Inferior parietal cortex (tissue), 1 donor: Measurements from ENCODE around the gene ADAMTSL2.

Source experiments
- DNase-seq: peaks from one replicate; pipeline ENCODE4 v3.0.0-alpha.2; 2016; ENCODE audit errors: extremely low spot score

The ADAMTSL2 gene

DNA sequence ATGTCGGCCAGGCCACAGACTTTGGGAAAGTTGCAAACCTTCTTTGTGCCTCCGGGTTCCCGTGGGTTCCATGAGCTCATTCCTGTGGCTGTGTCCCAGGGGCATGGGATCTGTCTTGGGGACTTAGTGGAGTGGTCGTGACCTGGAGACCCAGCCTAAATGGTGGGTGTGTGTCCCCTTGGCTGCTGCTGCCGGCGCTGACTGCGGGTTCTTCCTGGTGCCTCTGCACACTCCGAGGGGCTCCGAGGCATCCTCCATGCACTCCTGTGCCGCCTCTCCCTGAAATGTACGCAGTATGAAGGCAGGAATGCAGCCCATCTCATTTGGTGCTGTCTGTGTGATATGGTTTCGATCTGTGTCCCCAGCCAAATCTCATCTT, 34.6 kb upstream of the ADAMTSL2 start:
- no peak for DNase-seq

DNA sequence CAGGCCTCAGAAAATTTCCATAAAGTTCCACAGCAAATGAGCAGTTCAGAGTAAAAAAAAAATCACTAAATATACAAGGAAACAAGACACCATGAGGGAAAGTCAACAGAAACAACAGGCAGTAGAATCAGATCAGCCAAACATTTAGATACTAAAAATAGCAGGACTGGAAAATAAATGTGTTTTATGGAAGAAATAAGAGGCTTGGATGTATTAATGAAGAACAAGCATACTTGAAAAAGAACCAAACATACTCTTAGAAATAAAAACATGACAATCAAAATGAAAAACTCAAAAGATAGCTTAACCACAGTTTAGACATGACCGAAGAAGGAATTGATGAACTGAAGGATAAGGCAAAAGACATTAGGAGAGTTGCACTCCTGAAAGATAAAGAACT, 32.4 kb upstream of the ADAMTSL2 start:
- no peak for DNase-seq

- DNase-seq = no peak
These were observed 29.2 kb upstream of the ADAMTSL2 start for GRCh38 chr9:133505186-133505830.

- DNase-seq = no peak
These were observed 28.4 kb upstream of the ADAMTSL2 start for GRCh38 chr9:133505901-133506652.

- DNase-seq = no peak
These were observed 27.9 kb upstream of the ADAMTSL2 start for GRCh38 chr9:133506653-133507038.

DNA sequence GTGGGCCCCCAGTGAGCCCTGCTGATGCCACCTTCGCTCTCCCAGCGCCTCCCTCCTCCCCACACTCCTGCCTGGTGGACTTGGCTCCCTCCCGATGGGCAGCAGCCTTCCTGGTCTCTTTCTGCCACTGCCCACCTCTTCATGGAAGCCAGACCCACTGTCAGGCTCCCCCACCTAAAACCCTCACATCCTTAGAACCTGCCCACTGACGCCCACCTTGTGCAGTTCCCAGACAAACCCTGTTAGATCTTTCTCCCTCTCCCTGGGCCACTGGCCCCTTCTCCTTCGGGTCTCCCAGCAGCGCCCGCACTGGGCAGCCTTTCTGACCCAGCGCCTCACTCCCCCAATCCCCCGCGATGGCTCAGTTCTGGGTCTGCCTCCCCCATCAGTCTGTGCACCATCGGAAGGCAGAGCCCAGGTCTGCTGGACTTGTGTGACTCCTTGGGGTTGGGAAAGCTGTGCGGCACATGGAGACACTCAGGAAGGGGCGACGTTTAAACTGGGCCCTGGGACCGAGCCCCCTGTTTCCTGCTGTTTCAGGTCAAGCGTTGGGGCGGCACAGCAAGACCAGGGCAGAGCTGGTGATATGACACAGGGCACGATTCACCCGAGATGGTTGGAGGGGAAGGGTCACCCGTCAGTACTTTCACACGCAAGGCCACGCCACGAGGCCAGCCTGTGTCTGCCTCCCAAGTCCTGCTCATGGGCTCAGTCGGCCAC, 27.1 kb upstream of the ADAMTSL2 start:
- no peak for DNase-seq

DNA sequence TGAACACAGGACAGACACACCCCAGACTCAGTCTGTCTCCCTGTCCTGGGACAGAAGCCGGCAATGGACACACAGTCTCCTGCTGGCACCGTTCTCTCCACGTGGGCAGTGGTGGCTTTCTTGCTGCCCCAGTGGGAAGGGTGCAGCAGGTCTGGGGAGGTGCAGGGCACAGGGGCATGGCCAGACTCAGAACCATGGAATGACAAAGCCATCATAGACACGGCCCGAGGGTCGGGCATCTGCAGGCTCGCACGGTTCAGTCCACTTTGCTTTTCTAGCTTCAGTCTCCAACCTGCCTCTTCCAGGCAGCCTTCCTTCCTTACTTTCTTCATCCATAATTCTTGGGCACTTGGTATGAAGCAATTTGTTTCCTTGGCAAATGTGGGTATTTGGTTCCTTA, 26.5 kb upstream of the ADAMTSL2 start:
- no peak for DNase-seq

DNA sequence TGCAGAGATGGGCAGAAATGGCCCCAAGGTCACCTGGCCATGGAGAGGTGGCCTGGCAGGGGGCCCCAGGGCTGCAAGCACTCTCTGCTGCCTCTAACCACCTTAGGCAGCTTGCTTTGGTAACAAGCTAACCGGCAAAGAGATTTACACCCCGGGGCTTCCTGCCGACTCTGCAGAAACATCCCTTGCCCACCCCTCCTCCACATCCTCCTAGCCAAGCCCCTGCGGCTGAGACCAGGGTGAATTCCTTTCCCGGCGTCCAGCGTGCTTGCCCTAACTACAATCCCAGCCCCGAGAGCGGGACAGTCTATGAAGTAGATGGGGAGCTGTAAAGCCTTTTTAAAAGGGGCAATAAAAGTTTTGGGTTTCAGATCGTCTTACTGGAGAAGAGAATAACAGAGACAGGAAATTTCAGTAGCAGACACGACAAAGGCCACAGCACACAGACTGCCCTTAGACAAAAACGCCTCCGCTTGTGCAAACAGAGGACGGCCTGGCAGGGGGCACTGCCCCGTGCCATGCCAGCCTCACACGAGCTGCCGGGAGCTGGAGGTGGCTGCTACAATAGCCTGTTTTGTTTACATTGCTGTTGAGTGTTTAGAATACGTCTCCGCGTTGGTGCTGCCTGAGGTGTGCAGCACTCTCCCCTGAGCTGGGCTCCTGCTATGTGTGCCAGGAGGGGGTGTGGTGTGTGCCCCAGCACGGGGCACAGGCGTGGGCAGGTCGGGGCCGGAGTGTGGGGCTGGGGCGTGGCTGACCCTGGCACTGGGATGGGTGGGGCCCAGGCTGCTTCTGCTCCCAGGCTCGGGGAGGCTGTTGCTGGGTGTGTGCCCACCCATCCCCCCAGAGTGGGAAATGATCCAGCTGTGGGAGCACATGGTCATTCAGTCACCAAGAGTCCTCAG, 25.1 kb upstream of the ADAMTSL2 start:
- no peak for DNase-seq

- DNase-seq = no peak
These were observed 23.5 kb upstream of the ADAMTSL2 start for GRCh38 chr9:133510926-133511505.

GRCh38 chr9:133511607-133512006, 22.9 kb upstream of the ADAMTSL2 start:
- DNase-seq = no peak

GRCh38 chr9:133512253-133513213, 22.0 kb upstream of the ADAMTSL2 start:
- no peak for DNase-seq

- DNase-seq = no peak
These were observed 21.0 kb upstream of the ADAMTSL2 start for GRCh38 chr9:133513214-133514100.

- no peak for DNase-seq
These were observed 19.9 kb upstream of the ADAMTSL2 start for GRCh38 chr9:133514460-133515239.

DNA sequence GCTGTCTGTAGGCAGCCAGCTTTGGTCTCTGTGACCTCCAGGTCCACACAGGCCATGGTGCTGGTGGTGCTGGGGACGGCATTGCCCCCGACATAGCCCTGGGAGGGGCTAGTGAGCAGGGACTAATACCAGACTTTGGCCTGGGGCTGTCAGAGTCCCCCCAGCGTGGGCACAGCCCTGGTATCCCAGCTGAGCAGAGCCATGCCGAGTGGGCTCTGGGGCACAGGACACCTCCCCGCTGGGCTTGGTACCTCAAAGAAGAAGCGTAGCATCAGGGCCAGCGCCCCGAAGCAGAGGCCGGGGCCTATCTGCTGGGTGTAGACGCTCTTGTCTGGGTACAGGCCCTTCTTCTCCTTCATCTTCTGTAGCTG, 19.3 kb upstream of the ADAMTSL2 start:
- no peak for DNase-seq

- no peak for DNase-seq
These were observed 18.8 kb upstream of the ADAMTSL2 start for GRCh38 chr9:133515615-133516255.

- DNase-seq = no peak
These were observed 18.1 kb upstream of the ADAMTSL2 start for GRCh38 chr9:133516256-133516960.

- DNase-seq = no peak
These were observed 17.5 kb upstream of the ADAMTSL2 start for GRCh38 chr9:133516961-133517350.
